SK-N-MC (cell line): ENCODE data around the gene IQCF5.

Experiments
- EZH2 ChIP-seq: fragments of 200-600 bp; sonication (generic); IDR thresholded peaks from one replicate; pipeline ENCODE4 v1.6.1; 2017; ENCODE audit warnings: antibody characterized with exemption
- FOXP2 ChIP-seq: optimal IDR thresholded peaks from 2 replicates; pipeline ENCODE3; 2011; ENCODE audit warnings: mild to moderate bottlenecking, moderate library complexity; ENCODE audit not compliant: insufficient read depth; ENCODE audit errors: extremely low read length, control extremely low read depth
- POLR2AphosphoS5 ChIP-seq: IDR thresholded peaks from 2 replicates; pipeline ENCODE4 v1.6.1; 2012; ENCODE audit warnings: mild to moderate bottlenecking, low read depth, low read length, borderline replicate concordance

GRCh38 chr3:51888463-51889105, 13.2 kb upstream of the IQCF5 start:
- TF ChIP-seq POLR2AphosphoS5 (no peak), EZH2 (no peak), FOXP2 (no peak)
